Stimulated activated CD4-positive, alpha-beta T cell treated with anti-CD3 and anti-CD28 coated beads, Interleukin-2, amount 100 ng/mL, for 48 hours (primary cell): Measurements from ENCODE around the gene ZNF317.

Experiments used
- DNase-seq, 2 donors: peaks; one replicate each; pipeline ENCODE4 v3.0.0-alpha.2; 2020

ZNF317 gene

GRCh38 chr19:9140159-9140874, at the start of gene ZNF317:
Gene ZNF317 (plus strand): TSS chr19:9140397. CDS start chr19:9156017, 15,620 bp downstream.
- DNase-seq, result peak; percentile 76 to 80

DNA sequence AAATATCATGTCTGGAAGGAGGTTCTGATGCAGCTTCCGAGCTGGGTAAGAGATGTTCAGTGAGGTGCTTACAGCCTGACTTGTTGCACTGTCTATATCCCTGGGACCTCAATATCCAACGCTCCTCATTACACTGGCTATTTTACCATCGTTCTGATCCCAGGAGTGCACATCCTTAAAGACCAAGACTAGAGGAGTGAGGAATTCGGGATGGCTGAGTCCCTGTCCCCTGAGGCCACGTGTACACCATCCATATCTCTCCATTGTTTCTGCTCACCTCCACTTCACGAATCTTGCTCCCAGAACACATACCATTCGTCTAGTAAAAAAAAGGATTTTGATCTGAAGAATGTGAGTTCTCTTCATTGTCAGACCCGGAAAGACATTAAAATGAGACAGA, 32.8 kb upstream of the ZNF317 start, which contains the start of gene OR7G2:
Gene OR7G2 (minus strand): TSS at position 101 of the 400 bp plus-strand sequence. CDS start 4,232 bp downstream, outside the sequence.
- DNase-seq, result no peak

DNA sequence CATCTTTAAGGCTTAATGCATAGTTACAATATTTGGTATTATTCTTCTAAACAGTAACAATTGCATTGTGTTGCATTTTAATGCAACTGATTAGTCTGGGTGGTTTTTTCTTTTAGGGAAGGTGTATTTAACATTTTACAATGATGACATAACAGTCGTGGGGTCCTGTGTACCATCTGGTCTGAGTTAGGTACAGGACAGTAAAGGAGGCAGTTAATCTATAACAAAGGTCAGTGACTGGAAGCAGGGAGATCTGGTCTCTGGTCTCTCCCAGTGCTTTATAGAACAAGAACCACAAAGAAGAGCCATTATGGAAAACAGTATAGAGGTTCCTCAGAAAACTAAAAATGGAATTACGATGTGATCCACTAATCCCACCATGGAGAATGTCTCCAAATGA, 30.2 kb upstream of the ZNF317 start:
- DNase-seq, result no peak

GRCh38 chr19:9115307-9115813, 24.8 kb upstream of the ZNF317 start, which contains the start of gene OR7G1:
Gene OR7G1 (minus strand): TSS chr19:9115763. CDS start chr19:9115763, 0 bp downstream.
- no peak for DNase-seq

DNA sequence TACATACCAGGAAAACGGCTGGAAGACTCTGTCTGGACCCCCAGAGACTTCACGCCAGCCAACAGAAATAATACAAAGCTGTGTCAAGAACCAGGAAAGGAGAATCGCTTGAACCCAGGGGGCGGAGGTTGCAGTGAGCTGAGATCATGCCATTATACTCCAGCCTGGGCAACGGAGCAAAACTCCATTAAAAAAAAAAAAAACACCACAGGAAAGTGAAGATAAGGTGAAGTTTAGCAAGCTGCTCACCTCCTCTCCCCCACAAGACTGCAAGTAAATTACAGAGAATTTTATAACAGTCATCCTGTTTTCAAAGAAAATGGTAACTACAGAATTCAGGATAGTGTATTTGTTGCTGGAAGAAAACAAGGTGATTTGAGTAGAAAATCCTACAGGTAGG, 23.6 kb upstream of the ZNF317 start:
- no peak for DNase-seq

- DNase-seq, result no peak
Measured at GRCh38 chr19:9126900-9127405, 13.2 kb upstream of the ZNF317 start, which contains the start of gene OR7G3. Gene OR7G3 (minus strand): TSS chr19:9126950. CDS start chr19:9126950, 0 bp downstream.

GRCh38 chr19:9128171-9128570, 12.0 kb upstream of the ZNF317 start:
- DNase-seq, result no peak

DNA sequence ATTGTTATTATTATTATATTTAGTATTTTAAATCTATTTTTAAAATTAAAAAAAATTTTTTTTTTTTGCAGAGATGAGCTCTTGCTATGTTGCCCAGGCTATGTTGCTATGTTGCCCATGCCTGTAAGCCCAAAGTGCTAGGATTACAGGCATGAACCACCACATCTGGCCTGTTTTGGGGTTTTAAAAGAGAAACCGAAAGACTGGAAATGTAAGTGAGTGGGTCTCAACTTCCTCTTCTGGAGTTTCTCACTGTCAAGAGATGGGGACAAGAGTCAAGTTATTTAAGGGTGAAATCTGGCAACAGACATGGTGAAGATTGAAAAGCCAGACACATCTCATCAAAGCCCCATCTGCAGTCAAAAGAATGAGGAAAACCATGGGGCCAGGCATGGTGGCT, 9.2 kb upstream of the ZNF317 start:
- no peak for DNase-seq

DNA sequence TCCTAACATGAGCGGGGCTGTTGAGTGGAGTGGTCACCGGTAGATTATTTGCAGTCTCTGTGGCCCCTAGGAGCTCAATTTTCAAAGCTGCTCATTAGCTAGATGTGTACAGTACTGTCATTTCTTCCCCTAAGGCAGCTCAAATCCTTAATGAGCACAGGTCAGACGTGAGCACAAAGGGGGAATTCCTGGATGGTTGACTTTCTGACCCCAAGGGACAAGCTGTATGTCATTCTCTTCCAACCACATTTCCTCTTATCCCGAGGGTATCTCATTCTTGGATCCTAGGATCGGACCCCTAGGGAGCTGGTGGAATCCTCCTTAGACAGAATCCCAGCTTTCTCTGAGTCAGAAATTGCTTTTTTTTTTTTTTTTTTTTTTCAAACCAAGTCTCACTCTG, 7.8 kb upstream of the ZNF317 start:
- no peak for DNase-seq

- DNase-seq, result no peak
Measured at GRCh38 chr19:9139609-9140158, 513 bp upstream of the ZNF317 start.

- DNase-seq, result no peak
Measured at GRCh38 chr19:9144920-9145319, 4.7 kb downstream of the ZNF317 start.

DNA sequence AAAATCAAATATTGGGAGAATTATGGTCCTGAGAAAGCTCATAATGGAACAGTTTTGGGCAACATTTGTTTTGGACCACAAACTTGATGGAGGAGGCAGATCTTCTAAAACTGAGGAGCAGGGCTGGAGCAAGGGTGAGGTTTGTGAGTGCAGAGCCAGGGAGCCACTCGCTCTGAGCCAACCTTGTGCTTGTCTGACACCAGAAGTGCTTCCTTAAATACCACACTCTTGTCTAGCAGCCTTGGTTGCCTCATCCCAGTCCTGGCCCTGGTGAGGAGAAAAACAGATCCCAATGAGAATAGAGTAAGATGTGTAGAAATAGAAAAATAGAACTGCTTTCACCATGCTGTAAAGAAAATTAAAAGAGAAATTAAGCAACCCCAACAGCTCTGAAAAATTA, 6.7 kb downstream of the ZNF317 start:
- DNase-seq, result no peak

GRCh38 chr19:9148697-9149096, 8.5 kb downstream of the ZNF317 start:
- DNase-seq, result no peak

DNA sequence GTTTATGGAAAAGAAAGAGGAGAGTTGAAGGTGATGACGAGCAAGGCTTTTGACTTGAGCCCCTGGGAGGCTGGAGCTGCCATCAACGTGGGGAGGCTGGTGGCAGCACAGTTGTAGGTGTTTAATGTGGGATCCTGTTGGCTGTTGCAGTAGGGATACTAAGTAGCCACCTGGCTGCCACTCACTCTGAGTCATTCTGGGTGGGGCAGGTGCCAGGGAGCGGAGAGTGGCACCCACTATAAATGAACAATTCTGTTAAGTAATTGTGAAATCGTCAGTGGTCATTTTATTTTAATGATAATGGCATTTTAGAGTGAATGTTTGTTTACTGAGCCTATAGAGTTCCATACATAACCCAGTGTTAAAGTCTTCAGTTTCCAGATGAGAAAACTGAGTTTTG, 9.8 kb downstream of the ZNF317 start:
- DNase-seq, result no peak

DNA sequence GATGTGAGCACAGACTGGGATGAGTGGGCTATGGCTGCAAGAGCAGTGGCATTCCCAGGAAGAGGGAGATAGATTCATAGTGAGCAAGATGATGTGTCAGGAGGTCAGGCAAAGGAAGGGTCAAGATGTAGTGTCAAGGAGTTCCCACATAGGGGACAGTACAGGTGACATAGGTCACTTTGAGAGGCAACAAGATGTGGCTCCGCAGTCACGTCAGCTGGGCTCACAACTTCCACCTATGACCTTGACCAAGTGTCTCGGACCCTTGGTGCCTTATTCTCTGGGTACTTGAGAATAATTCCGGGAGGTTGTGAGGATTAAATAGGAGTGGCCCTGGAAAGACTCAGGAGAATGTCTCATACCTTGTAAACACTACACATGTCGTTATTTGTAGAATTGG, 10.5 kb downstream of the ZNF317 start:
- no peak for DNase-seq

GRCh38 chr19:9151367-9151766, 11.2 kb downstream of the ZNF317 start:
- DNase-seq, result no peak

- DNase-seq, result no peak
Measured at GRCh38 chr19:9155591-9155990, 15.4 kb downstream of the ZNF317 start.

GRCh38 chr19:9156304-9156703, 16.1 kb downstream of the ZNF317 start:
- DNase-seq, result no peak

DNA sequence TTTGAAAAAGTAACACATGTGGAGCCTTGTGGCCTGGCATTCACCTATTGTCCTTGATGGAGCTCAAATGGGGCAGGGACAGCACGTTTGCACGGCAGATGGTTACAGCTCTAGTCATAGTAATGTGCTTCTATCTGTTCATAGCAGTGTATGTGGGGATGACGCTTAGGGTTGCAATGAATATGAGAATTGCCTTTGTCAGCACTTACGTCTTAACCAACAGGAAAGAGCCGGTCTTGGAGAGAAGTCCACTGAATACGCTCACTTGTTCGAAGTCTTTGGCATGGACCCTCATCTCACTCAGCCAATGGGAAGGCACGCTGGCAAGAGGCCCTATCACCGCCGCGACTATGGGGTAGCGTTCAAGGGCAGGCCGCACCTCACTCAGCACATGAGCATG, 19.7 kb downstream of the ZNF317 start:
- DNase-seq, result no peak

GRCh38 chr19:9161427-9161826, 21.2 kb downstream of the ZNF317 start:
- DNase-seq, result no peak

DNA sequence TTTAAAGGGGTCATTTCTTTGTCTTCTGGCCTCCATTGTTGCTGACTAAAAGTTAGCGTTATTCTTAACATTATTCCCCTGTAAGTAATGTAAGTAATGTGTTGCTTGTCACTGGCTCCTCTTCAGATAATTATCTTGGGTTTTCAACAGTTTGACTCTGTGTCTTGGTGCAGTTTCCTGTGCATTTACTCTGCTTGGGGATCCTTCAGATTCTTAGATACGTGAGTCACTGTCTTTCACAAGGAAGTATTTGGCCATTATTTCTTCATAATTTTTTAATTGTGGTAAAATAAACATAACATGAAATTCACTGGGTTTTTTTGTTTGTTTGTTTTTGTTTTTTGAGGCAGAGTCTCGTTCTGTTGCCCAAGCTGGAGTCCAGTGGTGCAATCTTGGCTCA, 25.1 kb downstream of the ZNF317 start:
- DNase-seq, result no peak

DNA sequence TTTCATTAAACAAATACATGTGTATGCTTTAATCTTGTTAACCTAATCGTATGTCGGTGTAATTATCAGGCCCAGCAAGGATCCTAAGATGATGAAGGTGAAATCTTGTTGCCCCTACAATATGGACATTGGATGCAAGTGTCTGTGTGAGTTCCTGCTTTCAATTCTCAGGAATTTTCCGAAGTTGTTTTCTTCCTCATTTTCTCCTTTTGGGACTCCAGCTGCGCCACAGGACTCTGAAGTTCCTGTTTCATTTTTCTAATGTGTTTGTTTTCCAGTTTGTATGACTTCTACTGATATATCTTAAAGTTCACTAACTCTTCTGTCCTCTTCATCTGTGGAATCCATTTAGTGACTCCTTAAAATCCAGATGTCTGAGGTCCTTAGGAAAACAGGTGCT, 26.6 kb downstream of the ZNF317 start:
- no peak for DNase-seq

DNA sequence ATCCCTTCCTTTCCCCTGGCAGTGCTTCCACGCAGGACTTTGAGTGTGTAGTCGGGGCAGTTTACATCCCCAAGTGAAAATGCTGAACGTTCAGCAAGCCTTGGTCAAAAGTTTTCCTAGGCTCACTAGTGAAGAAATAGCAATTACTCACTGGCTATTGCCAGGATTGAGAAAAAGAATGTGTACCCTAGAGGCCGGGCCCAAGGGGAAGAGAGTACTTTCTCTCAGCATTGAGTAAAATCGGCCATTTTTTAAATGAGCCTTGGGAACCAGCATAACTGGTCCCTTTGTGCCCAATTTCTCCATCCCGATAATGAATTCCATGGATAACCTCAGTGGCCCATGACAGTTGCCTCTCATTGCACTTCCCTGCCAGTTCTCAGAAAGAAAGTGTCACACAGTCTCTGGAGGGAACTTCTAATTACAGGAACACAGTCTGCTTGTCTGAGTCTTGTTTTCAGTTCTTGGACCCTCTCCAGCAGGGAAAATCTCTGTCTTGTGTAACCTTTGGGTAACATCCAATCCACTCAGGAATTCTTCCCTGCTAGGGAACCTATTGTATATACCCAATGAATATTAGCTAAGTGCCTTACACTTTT, 31.3 kb downstream of the ZNF317 start:
- DNase-seq, result no peak

DNA sequence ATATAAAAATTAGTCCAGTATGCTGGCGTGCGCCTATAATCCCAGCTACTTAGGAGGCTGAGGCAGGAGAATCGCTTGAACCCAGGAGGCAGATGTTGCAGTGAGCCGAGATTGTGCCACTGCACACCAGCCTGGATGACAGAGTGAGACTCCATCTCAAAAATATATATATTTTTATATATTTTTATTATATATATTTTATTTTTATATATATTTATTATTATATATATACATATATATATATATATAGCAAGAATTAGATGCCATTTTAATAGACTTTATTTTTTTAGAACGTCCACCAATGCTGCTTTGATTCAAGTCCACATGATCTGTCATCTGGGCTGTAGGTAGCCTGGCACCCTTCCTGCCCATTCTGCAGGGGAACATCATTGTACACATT, 35.1 kb downstream of the ZNF317 start:
- no peak for DNase-seq
